Memory B cell (primary cell): ENCODE results near the gene GEMIN7.
A peak's percentile ranks its signal among the peaks of the same experiment; 100 is the strongest.

Source experiments
- ATAC-seq: fragments of 150-1000 bp; cut with Tn5 transposase; 2 replicates; pipeline ENCODE4 v1.10.0; 2021; ENCODE audit warnings: low read depth, mild to moderate bottlenecking, moderate library complexity
- DNase-seq, 2 donors: peaks; one replicate each; pipeline ENCODE4 v3.0.0; 2022; ENCODE audit warnings: low spot score in 2 of 2
- H3K27ac Mint-ChIP-seq: one replicate; pipeline ENCODE4 v1.8.0; 2022; ENCODE audit warnings: mild to moderate bottlenecking, moderate library complexity, mixed read lengths
- H3K27me3 Mint-ChIP-seq: one replicate; pipeline ENCODE4 v1.8.0; 2022; ENCODE audit warnings: mixed read lengths
- H3K36me3 Mint-ChIP-seq: one replicate; pipeline ENCODE4 v1.8.0; 2022; ENCODE audit warnings: mild to moderate bottlenecking, mixed read lengths
- H3K4me1 Mint-ChIP-seq: one replicate; pipeline ENCODE4 v1.8.0; 2022; ENCODE audit warnings: mixed read lengths
- H3K4me3 Mint-ChIP-seq: one replicate; pipeline ENCODE4 v1.8.0; 2022; ENCODE audit warnings: mild to moderate bottlenecking, moderate library complexity, mixed read lengths
- H3K9me3 Mint-ChIP-seq: one replicate; pipeline ENCODE4 v1.8.0; 2022; ENCODE audit warnings: mixed read lengths

The GEMIN7 gene

DNA sequence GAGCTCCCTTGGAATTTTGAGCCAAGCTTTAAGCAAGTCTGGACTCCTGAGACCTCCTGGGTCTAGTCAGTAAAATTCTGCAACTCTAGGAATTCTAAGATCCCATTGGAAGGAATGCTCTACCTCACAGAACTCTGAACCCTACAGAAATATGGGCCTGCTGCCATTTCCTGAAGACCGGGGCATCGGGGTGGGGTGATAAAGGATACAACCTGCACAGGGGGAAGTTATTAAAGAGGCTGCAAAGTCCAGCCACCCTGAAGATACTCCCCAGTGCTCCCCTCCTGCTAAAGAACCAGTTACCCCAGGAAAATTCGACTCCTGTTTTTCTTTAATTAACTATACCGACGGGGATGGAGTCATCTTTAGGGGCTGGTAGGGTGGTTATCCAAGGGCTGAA lies 11.5 kb downstream of the GEMIN7 start:
- H3K4me1 Mint-ChIP-seq = peaks cover 27% of the 10 kb centered on the region
- peaks cover 8% of the 10 kb centered on the region for H3K36me3 Mint-ChIP-seq
- no peaks in the 10 kb centered on the region for H3K9me3 Mint-ChIP-seq
- H3K27me3 Mint-ChIP-seq = no peaks in the 10 kb centered on the region
- no peak overlapping the region for H3K27ac Mint-ChIP-seq
- peak overlapping the region; percentile 3 for H3K4me3 Mint-ChIP-seq
- ATAC-seq (no peak), DNase-seq (no peak)

DNA sequence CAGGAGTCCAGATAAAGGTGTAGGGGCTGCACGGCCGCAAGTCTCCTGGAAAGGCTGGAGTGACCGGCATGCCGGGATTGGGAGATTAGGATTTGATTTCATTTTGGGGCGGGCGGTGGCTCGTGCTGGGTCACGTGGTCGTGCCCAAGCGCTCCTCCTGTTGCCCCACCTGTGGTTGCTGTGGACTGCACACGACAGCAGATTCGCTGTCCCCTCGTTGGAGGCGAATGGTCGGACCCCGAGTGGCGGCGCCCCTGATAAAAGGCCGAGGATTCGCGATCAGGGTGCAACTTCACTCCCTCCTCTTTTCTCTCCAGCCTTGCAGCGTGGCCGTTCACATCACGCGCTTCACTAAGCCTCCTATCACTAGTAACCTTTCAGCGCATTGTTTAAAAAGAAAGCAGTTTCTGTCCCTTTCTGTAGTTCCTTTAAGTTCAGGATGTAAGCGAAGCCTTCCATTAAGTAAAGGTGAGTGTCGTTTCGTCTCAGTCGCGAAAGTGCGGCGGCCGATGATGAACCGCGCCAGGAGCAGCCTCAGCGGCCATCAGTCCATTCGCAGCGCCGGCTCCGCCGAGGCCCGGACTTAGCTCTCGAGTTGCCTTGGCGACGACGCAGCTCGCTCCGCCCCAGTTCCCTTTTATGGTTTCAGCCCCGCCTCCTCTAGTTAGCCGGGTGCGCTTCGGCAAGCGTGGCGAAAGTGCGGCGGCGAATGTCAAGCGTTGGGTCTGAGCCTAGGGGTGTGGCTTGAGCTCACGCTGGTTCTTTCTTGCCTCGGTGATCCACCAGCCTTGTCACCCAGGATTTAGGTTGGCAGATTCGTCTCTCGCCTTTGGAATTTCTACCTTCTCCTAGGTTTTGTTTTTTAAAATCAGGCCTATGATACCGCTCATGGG lies 12.2 kb downstream of the GEMIN7 start:
- Mint-ChIP-seq H3K4me1 (peaks cover 33% of the 10 kb centered on the region), H3K4me3 (peak overlapping the region; percentile 96), H3K27ac (peak overlapping the region; percentile 99), H3K36me3 (peaks cover 10% of the 10 kb centered on the region), H3K9me3 (no peaks in the 10 kb centered on the region), H3K27me3 (no peaks in the 10 kb centered on the region)
- DNase-seq (peak; percentile 99), ATAC-seq (peak; percentile 79)

DNA sequence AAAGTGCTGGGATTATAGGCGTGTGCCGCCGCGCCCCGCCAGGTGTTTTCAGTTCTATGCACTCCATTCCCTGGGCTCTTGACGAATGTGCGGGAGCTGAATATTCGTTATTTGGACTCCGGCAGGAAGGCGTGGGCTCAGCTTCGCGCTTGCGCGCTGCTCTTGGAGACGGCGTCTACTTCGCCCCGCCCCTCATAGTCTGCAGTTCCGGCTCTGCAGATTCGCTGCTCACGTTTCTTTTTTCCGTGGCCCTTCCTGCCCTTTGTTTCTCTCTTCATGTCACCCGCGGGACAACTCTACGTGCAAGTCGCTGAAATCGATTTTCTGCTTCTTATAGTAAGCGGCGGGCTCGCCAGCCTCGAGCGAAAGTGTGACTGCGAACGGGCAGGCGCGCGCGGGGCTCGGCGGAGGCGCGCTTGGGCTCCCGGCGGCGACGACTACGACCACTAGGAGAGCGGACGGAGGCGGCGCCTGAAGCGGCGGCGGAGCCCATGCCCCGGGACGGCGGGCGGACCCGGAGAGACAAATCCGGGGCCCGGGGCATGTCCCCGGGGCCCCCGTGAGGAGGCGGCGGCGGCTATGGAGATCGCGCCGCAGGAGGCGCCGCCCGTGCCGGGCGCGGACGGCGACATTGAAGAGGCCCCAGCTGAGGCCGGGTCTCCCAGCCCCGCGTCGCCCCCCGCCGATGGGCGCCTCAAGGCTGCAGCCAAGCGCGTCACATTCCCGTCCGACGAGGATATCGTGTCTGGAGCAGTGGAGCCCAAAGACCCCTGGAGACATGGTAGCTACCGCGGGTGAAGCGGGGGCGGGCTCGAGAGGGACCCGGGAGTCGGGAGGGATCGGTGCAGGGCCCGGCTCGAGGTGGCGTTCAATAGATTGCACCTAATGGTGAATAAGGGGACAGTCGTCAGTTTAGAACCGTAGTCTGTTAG lies 14.0 kb downstream of the GEMIN7 start, which contains the start of gene PPP1R37:
Gene PPP1R37, plus strand, starts transcription at position 433 of the 932 bp plus-strand sequence. Its CDS starts 147 bp downstream, at position 580.
- ATAC-seq = peak; percentile 73
- peak within 1 kb of the TSS; percentile 99 for H3K27ac Mint-ChIP-seq
- DNase-seq = peak; percentile 89 to 92
- H3K4me3 Mint-ChIP-seq = peak within 1 kb of the TSS; percentile 96
- peaks cover 7% of the 10 kb centered on the region for H3K36me3 Mint-ChIP-seq
- no peaks in the 10 kb centered on the region for H3K9me3 Mint-ChIP-seq
- no peaks in the 10 kb centered on the region for H3K27me3 Mint-ChIP-seq
- peaks cover 39% of the 10 kb centered on the region for H3K4me1 Mint-ChIP-seq

DNA sequence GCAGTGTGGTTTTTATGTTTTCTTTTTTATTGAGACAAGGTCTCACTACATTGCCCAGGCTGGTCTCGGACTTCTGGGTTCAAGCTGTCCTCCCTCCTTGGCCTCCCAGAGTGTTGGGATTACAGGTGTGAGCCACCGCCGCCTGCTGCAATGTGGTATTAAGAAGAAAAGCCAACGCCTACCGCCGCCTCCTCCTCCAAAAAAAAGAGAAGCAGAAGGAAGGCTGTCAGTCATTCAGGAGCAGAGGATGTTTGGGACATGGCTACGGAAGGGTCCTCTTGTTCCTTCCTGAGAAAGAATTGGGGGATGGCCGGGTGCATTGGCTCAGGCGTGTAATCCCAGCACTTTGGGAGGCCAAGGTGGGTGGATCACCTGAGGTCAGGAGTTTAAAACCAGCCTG lies 15.1 kb downstream of the GEMIN7 start:
- peaks cover 7% of the 10 kb centered on the region for H3K36me3 Mint-ChIP-seq
- H3K4me3 Mint-ChIP-seq = peak overlapping the region; percentile 96
- peak overlapping the region; percentile 99 for H3K27ac Mint-ChIP-seq
- H3K4me1 Mint-ChIP-seq = peaks cover 42% of the 10 kb centered on the region
- no peaks in the 10 kb centered on the region for H3K27me3 Mint-ChIP-seq
- ATAC-seq = no peak
- no peaks in the 10 kb centered on the region for H3K9me3 Mint-ChIP-seq
- DNase-seq = no peak

- H3K36me3 Mint-ChIP-seq = peaks cover 7% of the 10 kb centered on the region
- peak overlapping the region; percentile 96 for H3K4me3 Mint-ChIP-seq
- H3K27ac Mint-ChIP-seq = no peak overlapping the region
- DNase-seq (no peak), ATAC-seq (no peak)
- H3K4me1 Mint-ChIP-seq = peaks cover 42% of the 10 kb centered on the region
- H3K27me3 Mint-ChIP-seq = no peaks in the 10 kb centered on the region
- H3K9me3 Mint-ChIP-seq = no peaks in the 10 kb centered on the region
Measured at GRCh38 chr19:45094707-45095106, 15.6 kb downstream of the GEMIN7 start.

GRCh38 chr19:45095496-45096413 lies 16.7 kb downstream of the GEMIN7 start:
- no peak for DNase-seq
- H3K4me3 Mint-ChIP-seq = no peak overlapping the region
- peaks cover 7% of the 10 kb centered on the region for H3K36me3 Mint-ChIP-seq
- H3K4me1 Mint-ChIP-seq = peaks cover 44% of the 10 kb centered on the region
- no peak overlapping the region for H3K27ac Mint-ChIP-seq
- ATAC-seq = no peak
- no peaks in the 10 kb centered on the region for H3K9me3 Mint-ChIP-seq
- H3K27me3 Mint-ChIP-seq = no peaks in the 10 kb centered on the region

GRCh38 chr19:45096700-45097099 lies 17.6 kb downstream of the GEMIN7 start:
- H3K27me3 Mint-ChIP-seq = no peaks in the 10 kb centered on the region
- H3K4me1 Mint-ChIP-seq = peaks cover 46% of the 10 kb centered on the region
- ATAC-seq (no peak), DNase-seq (no peak)
- H3K4me3 Mint-ChIP-seq = peak overlapping the region; percentile 28
- peaks cover 4% of the 10 kb centered on the region for H3K36me3 Mint-ChIP-seq
- H3K9me3 Mint-ChIP-seq = no peaks in the 10 kb centered on the region
- H3K27ac Mint-ChIP-seq = peak overlapping the region; percentile 72

DNA sequence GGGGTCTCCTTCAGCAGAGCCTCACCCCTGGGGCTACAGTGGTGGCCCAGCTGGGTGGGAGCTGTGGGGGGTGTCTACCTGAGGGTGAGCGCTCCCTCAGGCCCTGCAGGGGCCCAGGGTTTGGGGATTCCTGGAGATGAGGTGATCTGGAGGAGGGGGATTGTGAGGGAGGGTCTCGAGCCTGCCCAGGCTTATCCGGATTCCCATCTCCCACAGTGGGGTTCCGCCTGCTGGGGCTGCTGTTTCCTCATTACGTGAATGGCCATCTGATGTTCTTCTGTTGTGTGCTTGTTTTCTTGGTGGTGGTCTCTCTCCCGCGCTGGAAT lies 18.4 kb downstream of the GEMIN7 start:
- no peaks in the 10 kb centered on the region for H3K9me3 Mint-ChIP-seq
- H3K27ac Mint-ChIP-seq = no peak overlapping the region
- H3K27me3 Mint-ChIP-seq = no peaks in the 10 kb centered on the region
- H3K4me3 Mint-ChIP-seq = no peak overlapping the region
- ATAC-seq (no peak), DNase-seq (no peak)
- H3K36me3 Mint-ChIP-seq = peaks cover 4% of the 10 kb centered on the region
- peaks cover 47% of the 10 kb centered on the region for H3K4me1 Mint-ChIP-seq

- no peak overlapping the region for H3K4me3 Mint-ChIP-seq
- H3K9me3 Mint-ChIP-seq = no peaks in the 10 kb centered on the region
- DNase-seq (no peak), ATAC-seq (no peak)
- peaks cover 4% of the 10 kb centered on the region for H3K36me3 Mint-ChIP-seq
- no peaks in the 10 kb centered on the region for H3K27me3 Mint-ChIP-seq
- H3K27ac Mint-ChIP-seq = no peak overlapping the region
- peaks cover 47% of the 10 kb centered on the region for H3K4me1 Mint-ChIP-seq
Measured at GRCh38 chr19:45097776-45098520, 18.9 kb downstream of the GEMIN7 start.

DNA sequence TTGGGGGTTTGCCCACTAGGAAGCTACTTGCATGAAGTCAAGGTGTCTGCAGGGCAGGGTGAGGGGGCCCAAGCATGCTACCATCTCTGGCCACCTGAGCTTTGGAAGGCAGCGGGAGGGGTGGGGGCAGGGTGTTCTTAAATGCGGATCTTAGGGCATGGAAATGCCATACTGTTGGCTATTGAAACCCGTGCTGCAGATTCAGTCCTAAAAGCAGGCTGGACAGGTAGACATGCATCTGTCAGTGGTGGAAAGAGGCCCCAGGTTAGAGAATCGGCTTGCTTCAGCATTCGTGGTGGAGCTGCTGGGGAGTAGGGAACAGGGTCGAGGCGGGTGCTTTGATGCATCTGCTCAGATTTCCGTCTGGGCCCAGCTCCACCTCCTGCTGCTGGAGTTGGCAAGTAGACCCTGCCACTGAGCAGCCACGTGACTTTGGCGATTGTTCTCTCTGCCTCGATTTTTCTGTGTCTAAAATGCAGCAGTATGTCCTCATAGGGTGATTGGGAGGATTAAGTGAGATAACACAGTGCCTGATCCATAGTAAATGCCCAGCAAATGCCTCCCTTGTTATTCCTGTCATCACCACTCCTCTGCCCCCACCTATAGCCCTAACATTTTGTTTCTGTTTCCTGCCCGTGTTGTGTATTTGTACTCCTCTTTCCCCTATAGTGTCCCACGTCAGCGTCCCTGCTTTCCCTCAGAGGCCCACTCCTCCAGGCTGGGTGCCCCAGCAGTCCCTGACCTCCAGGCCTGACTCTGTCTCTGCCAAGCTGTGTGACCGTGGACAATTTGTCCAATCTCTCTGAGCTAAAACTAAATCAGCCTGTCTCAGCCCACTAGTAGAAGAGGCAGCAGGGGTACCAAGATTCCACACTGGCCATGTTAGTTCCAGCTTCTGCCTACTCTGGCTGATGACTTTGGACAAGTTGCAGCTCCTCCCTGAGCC lies 19.7 kb downstream of the GEMIN7 start:
- Mint-ChIP-seq H3K9me3 (no peaks in the 10 kb centered on the region), H3K4me3 (no peak overlapping the region), H3K36me3 (peaks cover 4% of the 10 kb centered on the region), H3K4me1 (peaks cover 47% of the 10 kb centered on the region), H3K27ac (no peak overlapping the region), H3K27me3 (no peaks in the 10 kb centered on the region)
- no peak for ATAC-seq
- DNase-seq = no peak

GRCh38 chr19:45099467-45100191 lies 20.6 kb downstream of the GEMIN7 start:
- H3K9me3 Mint-ChIP-seq = no peaks in the 10 kb centered on the region
- no peaks in the 10 kb centered on the region for H3K27me3 Mint-ChIP-seq
- peaks cover 2% of the 10 kb centered on the region for H3K36me3 Mint-ChIP-seq
- no peak overlapping the region for H3K27ac Mint-ChIP-seq
- ATAC-seq = no peak
- H3K4me1 Mint-ChIP-seq = peaks cover 48% of the 10 kb centered on the region
- DNase-seq = no peak
- H3K4me3 Mint-ChIP-seq = no peak overlapping the region

- H3K9me3 Mint-ChIP-seq = no peaks in the 10 kb centered on the region
- peaks cover 51% of the 10 kb centered on the region for H3K4me1 Mint-ChIP-seq
- H3K27me3 Mint-ChIP-seq = no peaks in the 10 kb centered on the region
- no peak overlapping the region for H3K4me3 Mint-ChIP-seq
- no peak for DNase-seq
- peaks cover 2% of the 10 kb centered on the region for H3K36me3 Mint-ChIP-seq
- no peak for ATAC-seq
- H3K27ac Mint-ChIP-seq = no peak overlapping the region
Measured at GRCh38 chr19:45100201-45100600, 21.1 kb downstream of the GEMIN7 start.
